NCI-H2196 (cell line): ENCODE data around the gene CIROP.
A peak's percentile ranks its signal among the peaks of the same experiment; 100 is the strongest.

Experiments
- DNase-seq: peaks from one replicate; lab custom pipeline; 2025; ENCODE audit not compliant: unreplicated experiment; lab: John Stamatoyannopoulos, UW

CIROP gene

GRCh38 chr14:23104591-23105347 lies at the start of gene CIROP:
CIROP (minus strand) TSS chr14:23104989; CDS start chr14:23104920, 69 bp downstream.
- DNase-seq, result no peak

GRCh38 chr14:23153851-23154796 lies 49.3 kb upstream of the CIROP start:
- no peak for DNase-seq

- no peak for DNase-seq
Measured at GRCh38 chr14:23151342-23151741, 46.6 kb upstream of the CIROP start.

GRCh38 chr14:23149745-23150144 lies 45.0 kb upstream of the CIROP start:
- DNase-seq, result no peak

- DNase-seq, result no peak
Measured at GRCh38 chr14:23148591-23149249, 43.9 kb upstream of the CIROP start.

GRCh38 chr14:23147676-23148075 lies 42.9 kb upstream of the CIROP start:
- DNase-seq, result peak; percentile 59

GRCh38 chr14:23146980-23147379 lies 42.2 kb upstream of the CIROP start:
- DNase-seq, result no peak

- DNase-seq, result no peak
Measured at GRCh38 chr14:23146351-23146910, 41.6 kb upstream of the CIROP start.

GRCh38 chr14:23145794-23146350 lies 41.1 kb upstream of the CIROP start:
- no peak for DNase-seq

GRCh38 chr14:23143911-23144310 lies 39.1 kb upstream of the CIROP start:
- DNase-seq, result no peak

GRCh38 chr14:23142826-23143225 lies 38.0 kb upstream of the CIROP start:
- no peak for DNase-seq

- DNase-seq, result peak; percentile 22
Measured at GRCh38 chr14:23141706-23142444, 37.1 kb upstream of the CIROP start.

GRCh38 chr14:23140371-23140770 lies 35.6 kb upstream of the CIROP start:
- no peak for DNase-seq

- no peak for DNase-seq
Measured at GRCh38 chr14:23139874-23140273, 35.1 kb upstream of the CIROP start.

GRCh38 chr14:23137813-23138535 lies 33.2 kb upstream of the CIROP start:
- no peak for DNase-seq

GRCh38 chr14:23137192-23137812 lies 32.5 kb upstream of the CIROP start:
- DNase-seq, result peak; percentile 48

GRCh38 chr14:23136566-23137133 lies 31.9 kb upstream of the CIROP start:
- no peak for DNase-seq

GRCh38 chr14:23132970-23133369 lies 28.2 kb upstream of the CIROP start:
- no peak for DNase-seq

- DNase-seq, result no peak
Measured at GRCh38 chr14:23131482-23131881, 26.7 kb upstream of the CIROP start.
